ENCODE data around the gene APOBEC3B. TPM values are rescaled to one million over a fixed set of nuclear protein-coding genes. Genes with fewer than 3 reads are reported as not detected.

The APOBEC3B gene
- total and polyA plus RNA-seq, 2 donors (not counting 1 experiment from before 2014, with no cell fraction given) = 2.4 to 7.9 TPM

DNA sequence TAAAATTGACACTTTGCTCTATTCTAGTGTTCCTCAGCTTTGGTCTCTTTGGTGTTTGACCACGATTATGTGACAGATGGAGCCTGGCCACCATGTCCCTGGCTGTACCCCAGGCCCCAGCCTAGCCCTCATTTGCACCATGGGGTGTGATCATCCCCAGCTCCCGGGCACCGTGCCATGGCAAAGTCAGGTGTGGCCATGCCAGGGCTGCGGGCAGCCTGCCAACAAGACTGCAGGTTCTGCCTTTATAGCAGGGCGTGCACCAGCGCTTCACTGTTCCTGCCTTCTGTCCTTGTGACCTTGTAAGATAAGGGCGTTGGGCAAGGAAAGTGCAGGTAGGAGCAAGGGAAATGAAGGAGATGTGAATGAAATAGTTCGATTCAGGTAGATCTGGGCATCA is 47.1 kb upstream of the APOBEC3B start:
- DNase-seq (no peak), ATAC-seq (ENCODE audit: low read depth) (no peak)
- Histone ChIP-seq H3K27ac (ENCODE audit: low read length in 2 of 2) (no peak overlapping the region), H4K20me1 (ENCODE audit: control insufficient read depth, insufficient read depth, low read length, poor library complexity, severe bottlenecking) (no peaks in the 10 kb centered on the region), H3K9me3 (ENCODE audit: control extremely low read depth in 1 of 3, control insufficient read depth in 2 of 3, insufficient read depth in 1 of 3, low read length in 2 of 3) (no peaks in the 10 kb centered on the region), H3K36me3 (replicated peaks in 1 of 2; ENCODE audit: control extremely low read depth in 1 of 2, control insufficient read depth in 1 of 2, extremely low read depth in 1 of 2, insufficient read depth in 2 of 2, low read length in 1 of 2) (no peaks in the 10 kb centered on the region), H3K4me1 (ENCODE audit: control insufficient read depth in 2 of 2, insufficient read depth in 2 of 2, low read length in 2 of 2) (no peaks in the 10 kb centered on the region), H3K4me2 (replicated peaks; ENCODE audit: low read depth, low read length, poor library complexity, severe bottlenecking) (no peak overlapping the region), H2AFZ (ENCODE audit: insufficient read depth, low read depth, low read length, poor library complexity, severe bottlenecking) (no peak overlapping the region), H3K27me3 (replicated peaks in 1 of 4; ENCODE audit: control extremely low read depth in 1 of 4, control insufficient read depth in 3 of 4, insufficient read depth in 4 of 4, low read length in 3 of 4) (peaks cover 0 to 6% (median 3%) of the 10 kb centered on the region in 4 experiments), H3K79me2 (ENCODE audit: control insufficient read depth, insufficient read depth, low read length) (no peaks in the 10 kb centered on the region), H3K4me3 (ENCODE audit: control extremely low read depth in 1 of 5, extremely low read depth in 1 of 5, insufficient read depth in 1 of 5, low read depth in 2 of 5, low read length in 4 of 5) (no peak overlapping the region), H3K9ac (ENCODE audit: low read length) (no peak overlapping the region)
- ChIA-PET POLR2A (no interaction called here), CTCF (no interaction called here)
- H3K9me3 Mint-ChIP-seq (ENCODE audit: insufficient read depth) = no peaks in the 10 kb centered on the region
- TF ChIP-seq, protein P1, sequence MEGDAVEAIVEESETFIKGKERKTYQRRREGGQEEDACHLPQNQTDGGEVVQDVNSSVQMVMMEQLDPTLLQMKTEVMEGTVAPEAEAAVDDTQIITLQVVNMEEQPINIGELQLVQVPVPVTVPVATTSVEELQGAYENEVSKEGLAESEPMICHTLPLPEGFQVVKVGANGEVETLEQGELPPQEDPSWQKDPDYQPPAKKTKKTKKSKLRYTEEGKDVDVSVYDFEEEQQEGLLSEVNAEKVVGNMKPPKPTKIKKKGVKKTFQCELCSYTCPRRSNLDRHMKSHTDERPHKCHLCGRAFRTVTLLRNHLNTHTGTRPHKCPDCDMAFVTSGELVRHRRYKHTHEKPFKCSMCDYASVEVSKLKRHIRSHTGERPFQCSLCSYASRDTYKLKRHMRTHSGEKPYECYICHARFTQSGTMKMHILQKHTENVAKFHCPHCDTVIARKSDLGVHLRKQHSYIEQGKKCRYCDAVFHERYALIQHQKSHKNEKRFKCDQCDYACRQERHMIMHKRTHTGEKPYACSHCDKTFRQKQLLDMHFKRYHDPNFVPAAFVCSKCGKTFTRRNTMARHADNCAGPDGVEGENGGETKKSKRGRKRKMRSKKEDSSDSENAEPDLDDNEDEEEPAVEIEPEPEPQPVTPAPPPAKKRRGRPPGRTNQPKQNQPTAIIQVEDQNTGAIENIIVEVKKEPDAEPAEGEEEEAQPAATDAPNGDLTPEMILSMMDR (IDR thresholded peaks at IDR 0.05) = no peak
- TF ChIP-seq EZH2 (IDR thresholded peaks at IDR 0.05; ENCODE audit: borderline replicate concordance, insufficient read depth, low read depth, low read length, poor library complexity, severe bottlenecking) = no peak
- no peaks in the 10 kb centered on the region for H3K4me1 Mint-ChIP-seq
- H3K27me3 Mint-ChIP-seq = peaks cover 26% of the 10 kb centered on the region
- intact Hi-C loops (cut with micrococcal nuclease) = no loop called here
- 93% methylated on average over 8 of the region's 8 CpGs for WGBS (ENCODE audit: insufficient coverage)
- H3K4me3 Mint-ChIP-seq = no peak overlapping the region
- H3K27ac Mint-ChIP-seq = no peak overlapping the region

DNA sequence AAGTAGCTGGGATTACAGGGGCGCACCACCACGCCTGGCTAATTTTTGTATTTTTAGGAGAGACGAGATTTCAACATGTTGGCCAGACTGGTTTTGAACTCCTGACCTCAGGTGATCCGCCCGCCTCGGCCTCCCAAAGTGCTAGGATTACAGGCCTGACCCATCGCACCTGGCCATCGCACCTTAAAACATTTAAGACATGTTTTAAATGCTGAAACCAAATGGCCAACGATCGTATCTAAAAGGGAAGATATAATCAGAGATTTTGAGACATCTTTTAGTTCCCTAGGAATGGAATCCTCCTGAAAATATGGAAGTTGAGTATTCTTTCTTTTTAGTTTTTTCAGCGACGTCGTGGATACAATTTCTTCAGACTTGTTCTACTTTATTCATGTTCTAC is 46.5 kb upstream of the APOBEC3B start:
- H3K36me3 ChIP-seq (replicated peaks in 1 of 2; ENCODE audit: control extremely low read depth in 1 of 2, control insufficient read depth in 1 of 2, extremely low read depth in 1 of 2, insufficient read depth in 2 of 2, low read length in 1 of 2) = no peaks in the 10 kb centered on the region
- no peaks in the 10 kb centered on the region for H4K20me1 ChIP-seq (ENCODE audit: control insufficient read depth, insufficient read depth, low read length, poor library complexity, severe bottlenecking)
- POLR2A ChIA-PET = no interaction called here
- intact Hi-C loops (cut with micrococcal nuclease) = no loop called here
- no peaks in the 10 kb centered on the region for H3K9me3 Mint-ChIP-seq (ENCODE audit: insufficient read depth)
- CTCF ChIA-PET = no interaction called here
- H2AFZ ChIP-seq (ENCODE audit: insufficient read depth, low read depth, low read length, poor library complexity, severe bottlenecking) = no peak overlapping the region
- no peaks in the 10 kb centered on the region for H3K4me1 Mint-ChIP-seq
- H3K9ac ChIP-seq (ENCODE audit: low read length) = no peak overlapping the region
- H3K27me3 ChIP-seq (replicated peaks in 1 of 4; ENCODE audit: control extremely low read depth in 1 of 4, control insufficient read depth in 3 of 4, insufficient read depth in 4 of 4, low read length in 3 of 4) = peaks cover 0 to 6% (median 3%) of the 10 kb centered on the region in 4 experiments
- TF ChIP-seq, protein P1 (IDR thresholded peaks at IDR 0.05) = no peak
- no peak for TF ChIP-seq EZH2 (IDR thresholded peaks at IDR 0.05; ENCODE audit: borderline replicate concordance, insufficient read depth, low read depth, low read length, poor library complexity, severe bottlenecking)
- H3K4me3 Mint-ChIP-seq = no peak overlapping the region
- DNase-seq = no peak
- no peaks in the 10 kb centered on the region for H3K4me1 ChIP-seq (ENCODE audit: control insufficient read depth in 2 of 2, insufficient read depth in 2 of 2, low read length in 2 of 2)
- ATAC-seq (ENCODE audit: low read depth) = no peak
- H3K9me3 ChIP-seq (ENCODE audit: control extremely low read depth in 1 of 3, control insufficient read depth in 2 of 3, insufficient read depth in 1 of 3, low read length in 2 of 3) = no peaks in the 10 kb centered on the region
- H3K27ac Mint-ChIP-seq = no peak overlapping the region
- H3K4me3 ChIP-seq (ENCODE audit: control extremely low read depth in 1 of 5, extremely low read depth in 1 of 5, insufficient read depth in 1 of 5, low read depth in 2 of 5, low read length in 4 of 5) = no peak overlapping the region
- WGBS (ENCODE audit: insufficient coverage) = 87% methylated on average over 6 of the region's 13 CpGs
- H3K4me2 ChIP-seq (replicated peaks; ENCODE audit: low read depth, low read length, poor library complexity, severe bottlenecking) = no peak overlapping the region
- no peaks in the 10 kb centered on the region for H3K79me2 ChIP-seq (ENCODE audit: control insufficient read depth, insufficient read depth, low read length)
- peaks cover 23% of the 10 kb centered on the region for H3K27me3 Mint-ChIP-seq
- no peak overlapping the region for H3K27ac ChIP-seq (ENCODE audit: low read length in 2 of 2)
